CD4-positive, CD25-positive, alpha-beta regulatory T cell (primary cell): ENCODE results near the gene PLD5. TPM values are rescaled to one million over a fixed set of nuclear protein-coding genes. Genes with fewer than 3 reads are reported as not detected.
"Not testable (repeated sequence)": the region's sequence is repeated elsewhere in the genome, so short reads cannot be mapped to it uniquely, and the experiment has no call there.

Experiments
- ATAC-seq, 2 donors: fragments of 150-1000 bp; cut with Tn5 transposase; one replicate each; pipeline ENCODE4 v1.10.0; 2021; ENCODE audit warnings: low read depth in 2 of 2, moderate number of reproducible peaks in 2 of 2, moderate library complexity in 1 of 2
- DNase-seq, 3 donors: peaks; one replicate each; pipeline versions ENCODE4 v3.0.0 to v3.0.0-alpha.2; 2012 to 2022; ENCODE audit warnings: mixed read lengths in 1 of 3
- H3K27ac ChIP-seq: one replicate; pipeline ENCODE4 v1.7.0; 2013; ENCODE audit warnings: mild to moderate bottlenecking, low read length; ENCODE audit not compliant: insufficient read depth, poor library complexity, severe bottlenecking
- H3K27me3 ChIP-seq: one replicate; pipeline ENCODE4 v1.7.0; 2013; ENCODE audit warnings: low read length; ENCODE audit not compliant: control insufficient read depth, insufficient read depth
- H3K36me3 ChIP-seq: one replicate; pipeline ENCODE4 v1.7.0; 2013; ENCODE audit warnings: mild to moderate bottlenecking, low read length, moderate library complexity; ENCODE audit not compliant: control insufficient read depth, insufficient read depth
- H3K4me1 ChIP-seq: 2 replicates; pipeline ENCODE4 v1.7.0; 2013; ENCODE audit warnings: mild to moderate bottlenecking, low read length; ENCODE audit not compliant: insufficient read depth, control insufficient read depth, poor library complexity, severe bottlenecking
- H3K4me3 ChIP-seq: one replicate; pipeline ENCODE4 v1.7.0; 2013; ENCODE audit warnings: low read depth, mild to moderate bottlenecking, low read length, moderate library complexity
- H3K9me3 ChIP-seq, 2 experiments: 1 replicate in 1 of 2; 2 replicates in 1 of 2; pipeline ENCODE4 v1.7.0; 2013; ENCODE audit warnings: low read length in 2 of 2, mild to moderate bottlenecking in 1 of 2, moderate library complexity in 1 of 2; ENCODE audit not compliant: control insufficient read depth in 2 of 2
- H3K27ac Mint-ChIP-seq, 3 donors: one replicate each; pipeline ENCODE4 v1.8.0; 2020 to 2022; ENCODE audit warnings: mild to moderate bottlenecking in 3 of 3, mixed read lengths in 3 of 3, moderate library complexity in 2 of 3
- H3K27me3 Mint-ChIP-seq: one replicate; pipeline ENCODE4 v1.8.0; 2022; ENCODE audit warnings: mild to moderate bottlenecking, mixed read lengths
- H3K36me3 Mint-ChIP-seq: one replicate; pipeline ENCODE4 v1.8.0; 2020; ENCODE audit warnings: mixed read lengths
- H3K4me1 Mint-ChIP-seq, 4 donors: one replicate each; pipeline ENCODE4 v1.8.0; 2020 to 2022; ENCODE audit warnings: mixed read lengths in 4 of 4, mild to moderate bottlenecking in 1 of 4
- H3K4me3 Mint-ChIP-seq, 4 donors: one replicate each; pipeline ENCODE4 v1.8.0; 2020 to 2022; ENCODE audit warnings: mild to moderate bottlenecking in 4 of 4, mixed read lengths in 4 of 4, moderate library complexity in 3 of 4
- H3K9me3 Mint-ChIP-seq, 7 donors: one replicate each; pipeline ENCODE4 v1.8.0; 2020 to 2022; ENCODE audit warnings: mixed read lengths in 7 of 7, mild to moderate bottlenecking in 3 of 7, moderate library complexity in 2 of 7
- polyA plus RNA-seq, 4 donors: library from polyadenylated mRNA; unstranded; fragments of 300-500 nt; fragmentation: Illumina TruSeq; gene quantifications; one replicate each; pipeline ENCODE4 v1.2.3, GENCODE V29; 2021
- total RNA-seq: library from RNA; stranded (reverse); gene quantifications from one replicate; pipeline ENCODE4 v1.2.3, GENCODE V29; 2022

PLD5 gene
- total and polyA plus RNA-seq, 5 donors from 2014 or later = not detected

DNA sequence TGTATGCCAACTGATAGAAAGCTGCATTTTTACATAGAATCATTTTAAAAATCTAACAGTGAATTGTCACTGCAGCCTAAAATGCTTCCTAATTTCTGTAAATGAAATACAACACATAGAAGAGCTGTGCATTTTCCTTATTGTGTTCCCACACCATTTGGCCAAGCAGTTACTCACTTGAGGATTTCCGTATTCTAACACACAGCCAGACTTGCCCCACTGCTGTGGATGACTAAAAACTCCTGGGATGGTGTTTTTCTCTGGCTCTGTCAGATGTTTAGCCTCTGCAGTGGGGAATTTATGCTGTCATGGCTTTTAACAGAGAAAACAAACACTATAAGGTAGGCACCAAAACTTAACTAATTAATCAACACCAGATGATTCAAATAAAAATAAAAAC lies 209.6 kb downstream of the PLD5 start:
- not testable (repeated sequence) for H3K27ac ChIP-seq, H3K4me3 Mint-ChIP-seq, H3K4me1 ChIP-seq, H3K36me3 Mint-ChIP-seq, H3K9me3 Mint-ChIP-seq, H3K27me3 ChIP-seq, H3K9me3 ChIP-seq, H3K27ac Mint-ChIP-seq, H3K27me3 Mint-ChIP-seq, H3K4me1 Mint-ChIP-seq, H3K36me3 ChIP-seq, H3K4me3 ChIP-seq, ATAC-seq, DNase-seq

DNA sequence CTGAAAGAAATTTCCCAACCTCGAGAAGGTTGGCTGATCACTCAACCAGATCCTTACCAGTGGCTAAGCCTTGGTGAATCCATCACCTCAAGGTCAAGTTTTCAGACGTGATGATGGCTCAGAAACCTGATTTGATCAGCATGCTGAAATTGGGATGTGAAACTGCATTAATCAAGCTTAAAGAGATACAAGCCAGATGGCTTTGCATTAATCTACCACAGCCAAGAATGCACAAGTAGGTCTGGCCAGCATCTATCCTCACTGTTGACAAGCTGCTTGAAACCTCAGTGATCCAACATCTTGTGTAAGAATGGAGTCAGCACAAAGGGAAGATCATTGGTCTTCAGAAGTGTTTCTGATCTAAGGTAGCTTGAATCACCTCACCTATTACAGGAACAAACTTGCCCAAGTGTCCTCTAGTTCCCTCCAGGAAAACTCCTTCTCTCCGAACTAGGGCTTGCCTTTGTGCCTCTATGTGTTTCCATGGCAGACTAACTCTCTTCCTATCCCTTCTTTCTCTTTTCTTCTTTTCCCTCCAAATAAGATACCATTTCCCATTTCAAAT lies 210.3 kb downstream of the PLD5 start:
- not testable (repeated sequence) for H3K4me3 ChIP-seq, H3K27me3 Mint-ChIP-seq, H3K4me3 Mint-ChIP-seq

DNA sequence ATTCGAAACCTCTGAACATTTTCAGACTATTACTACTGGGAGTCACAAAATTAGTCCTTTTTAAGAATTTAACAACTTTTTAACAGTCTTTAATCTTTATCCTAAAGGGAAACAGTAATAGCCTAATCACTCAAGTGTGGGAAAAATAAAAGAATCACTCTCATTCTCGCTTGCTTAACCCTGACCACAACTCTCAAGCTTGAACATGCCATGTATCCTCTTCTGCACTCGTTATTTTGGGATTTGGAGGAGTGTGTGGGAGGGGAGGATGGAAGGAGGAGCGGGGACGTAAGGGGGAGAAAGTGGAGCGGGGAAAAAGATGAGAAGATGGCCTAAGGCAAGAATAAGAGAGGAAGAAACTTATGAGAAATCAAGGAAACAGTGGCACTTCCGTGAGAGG lies 215.8 kb downstream of the PLD5 start:
- not testable (repeated sequence) for H3K9me3 Mint-ChIP-seq, H3K27ac ChIP-seq, H3K9me3 ChIP-seq, H3K4me3 ChIP-seq, H3K4me1 Mint-ChIP-seq, H3K27me3 ChIP-seq, H3K36me3 Mint-ChIP-seq, H3K4me1 ChIP-seq, DNase-seq, ATAC-seq, H3K27me3 Mint-ChIP-seq, H3K27ac Mint-ChIP-seq, H3K4me3 Mint-ChIP-seq, H3K36me3 ChIP-seq

More for the DNA sequence above, 210.3 kb downstream of the PLD5 start:
- not testable (repeated sequence) for H3K27ac Mint-ChIP-seq, H3K9me3 ChIP-seq, H3K9me3 Mint-ChIP-seq, H3K4me1 ChIP-seq, DNase-seq, H3K27me3 ChIP-seq, ATAC-seq, H3K36me3 ChIP-seq, H3K36me3 Mint-ChIP-seq, H3K4me1 Mint-ChIP-seq, H3K27ac ChIP-seq

DNA sequence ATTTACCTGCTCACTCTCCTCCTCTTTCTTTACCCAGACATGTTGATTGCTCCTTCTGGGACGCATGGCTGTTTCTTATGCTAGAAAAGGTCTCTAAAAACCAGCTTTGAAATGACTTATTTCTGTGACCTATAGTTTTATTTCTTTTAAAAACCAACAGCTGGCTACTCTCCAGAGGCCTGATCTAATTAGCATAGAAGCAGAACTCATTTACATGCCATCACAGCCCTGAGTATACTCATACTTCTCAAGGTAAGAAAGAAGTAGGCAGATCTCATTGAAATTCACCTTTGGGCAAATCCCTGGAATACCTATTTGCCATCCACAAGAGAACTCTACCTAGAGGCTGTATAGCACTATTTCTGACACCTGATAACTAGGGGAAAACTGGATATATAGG lies 230.7 kb downstream of the PLD5 start:
- not testable (repeated sequence) for H3K27ac ChIP-seq, H3K4me3 ChIP-seq, H3K9me3 Mint-ChIP-seq, H3K36me3 ChIP-seq, H3K27me3 Mint-ChIP-seq, H3K4me1 ChIP-seq, ATAC-seq, H3K36me3 Mint-ChIP-seq, H3K27ac Mint-ChIP-seq, H3K4me3 Mint-ChIP-seq, H3K27me3 ChIP-seq, DNase-seq, H3K4me1 Mint-ChIP-seq, H3K9me3 ChIP-seq

DNA sequence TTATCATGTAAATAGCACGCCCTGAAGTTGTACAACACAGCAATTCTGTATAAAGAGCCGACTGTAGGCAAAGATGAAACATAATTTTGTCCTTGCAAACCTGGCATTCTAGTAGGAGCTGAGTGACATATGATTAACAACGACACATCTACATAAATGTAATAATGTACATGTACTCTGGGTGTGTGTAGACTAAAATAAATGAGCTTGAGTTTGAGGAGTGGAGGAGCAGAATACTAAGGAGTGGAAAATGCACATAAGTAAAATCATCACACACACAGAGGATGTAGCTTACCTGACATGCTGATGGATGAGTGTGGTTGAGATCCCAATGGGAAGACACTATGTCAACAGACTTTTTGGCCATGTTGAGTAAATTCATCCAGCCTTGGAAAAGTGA lies 236.4 kb downstream of the PLD5 start:
- H3K9me3 ChIP-seq, ATAC-seq, H3K27ac Mint-ChIP-seq, DNase-seq, H3K27me3 ChIP-seq, H3K9me3 Mint-ChIP-seq, H3K4me1 ChIP-seq, H3K4me1 Mint-ChIP-seq, H3K4me3 Mint-ChIP-seq, H3K27ac ChIP-seq, H3K36me3 Mint-ChIP-seq, H3K4me3 ChIP-seq, H3K36me3 ChIP-seq, H3K27me3 Mint-ChIP-seq: not testable (repeated sequence)

DNA sequence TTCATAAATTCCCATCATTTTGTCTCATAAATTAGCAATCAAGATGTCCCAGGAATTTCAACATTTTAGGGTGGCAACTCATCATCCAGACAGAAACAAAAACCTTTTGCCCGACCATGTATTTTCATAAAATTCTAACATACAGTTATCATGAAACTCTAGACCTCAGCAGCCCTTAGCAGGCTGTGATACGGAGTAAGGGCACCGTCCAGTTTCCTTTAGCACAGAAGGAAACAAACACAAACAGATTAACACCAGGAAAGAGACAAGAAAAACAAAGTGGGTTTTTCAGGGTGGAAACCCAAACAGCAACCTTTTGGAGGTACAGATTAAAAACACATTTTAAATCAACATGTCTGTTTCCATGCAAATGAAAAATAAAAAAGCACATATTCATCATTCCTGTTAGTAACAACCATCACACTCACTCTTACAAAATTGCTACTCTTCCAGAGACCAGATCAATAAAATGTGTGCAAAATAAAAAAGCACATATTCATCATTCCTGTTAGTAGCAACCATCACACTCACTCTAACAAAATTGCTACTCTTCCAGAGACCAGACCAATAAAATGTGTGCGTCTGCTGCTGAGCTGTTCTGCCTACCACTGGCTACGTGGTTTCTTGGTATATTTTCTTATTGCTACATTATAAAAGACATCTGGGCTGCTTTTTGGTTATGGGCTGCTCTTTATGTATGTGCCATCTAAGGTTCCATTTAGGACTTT lies 241.6 kb downstream of the PLD5 start:
- H3K36me3 Mint-ChIP-seq, DNase-seq, H3K27me3 ChIP-seq, ATAC-seq, H3K36me3 ChIP-seq, H3K9me3 ChIP-seq, H3K27me3 Mint-ChIP-seq, H3K27ac Mint-ChIP-seq, H3K4me1 Mint-ChIP-seq, H3K4me1 ChIP-seq, H3K4me3 ChIP-seq, H3K27ac ChIP-seq, H3K9me3 Mint-ChIP-seq, H3K4me3 Mint-ChIP-seq: not testable (repeated sequence)

DNA sequence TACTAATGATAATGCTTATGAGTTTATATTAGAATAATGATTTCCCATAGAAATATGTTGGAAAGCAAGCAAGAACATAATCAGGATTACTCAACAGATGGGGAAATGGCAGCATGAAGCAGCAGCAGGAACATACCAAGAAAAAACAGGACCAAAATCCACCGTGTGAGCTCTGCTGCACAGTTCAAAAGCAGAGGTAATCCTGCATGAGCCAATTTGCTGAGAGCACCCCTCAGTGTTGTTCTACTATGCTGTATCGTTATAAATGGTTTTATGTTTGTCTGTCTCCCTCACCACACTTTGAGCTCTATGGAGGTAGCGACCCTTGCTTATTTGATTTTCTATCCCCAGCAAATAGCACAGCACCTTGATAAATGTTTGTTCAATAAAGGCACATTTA lies 246.1 kb downstream of the PLD5 start:
- H3K27ac Mint-ChIP-seq, H3K4me3 Mint-ChIP-seq, H3K4me3 ChIP-seq, H3K27ac ChIP-seq, DNase-seq, ATAC-seq, H3K4me1 Mint-ChIP-seq, H3K9me3 ChIP-seq, H3K36me3 Mint-ChIP-seq, H3K9me3 Mint-ChIP-seq, H3K27me3 ChIP-seq, H3K4me1 ChIP-seq, H3K27me3 Mint-ChIP-seq, H3K36me3 ChIP-seq: not testable (repeated sequence)

DNA sequence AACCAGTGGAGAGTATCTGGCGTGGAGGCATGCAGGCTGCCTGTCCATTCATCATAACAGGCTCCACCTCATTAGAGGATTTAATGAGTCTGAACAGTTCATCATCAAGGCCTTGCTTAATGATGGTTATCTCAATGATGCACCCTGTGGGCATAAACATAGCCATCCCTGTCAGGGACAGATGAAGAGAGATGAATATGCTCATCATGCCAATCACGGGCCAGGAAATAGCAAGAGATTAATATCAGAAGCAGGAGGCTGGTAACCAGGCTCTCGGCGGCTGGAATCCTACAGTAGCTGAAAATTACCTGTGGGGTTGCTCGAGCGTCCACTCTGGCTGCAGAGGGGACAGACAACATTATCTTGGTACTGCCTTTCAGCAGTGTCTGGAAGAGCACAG lies 247.7 kb downstream of the PLD5 start:
- not testable (repeated sequence) for H3K27me3 Mint-ChIP-seq, H3K4me1 Mint-ChIP-seq, H3K9me3 Mint-ChIP-seq

More for the DNA sequence above, 247.7 kb downstream of the PLD5 start:
- ATAC-seq, H3K27ac Mint-ChIP-seq, H3K4me1 ChIP-seq, H3K36me3 Mint-ChIP-seq, H3K4me3 ChIP-seq, H3K27me3 ChIP-seq, H3K4me3 Mint-ChIP-seq, H3K36me3 ChIP-seq, H3K9me3 ChIP-seq, DNase-seq, H3K27ac ChIP-seq: not testable (repeated sequence)
